DMS53 treated with DMSO at 0.1 percent for 48 hours (cell line): Measurements from ENCODE around the gene PPFIBP1.
"Not testable (repeated sequence)": the region's sequence is repeated elsewhere in the genome, so short reads cannot be mapped to it uniquely, and the experiment has no call there.

Source experiments
- DNase-seq: peaks from one replicate; lab custom pipeline; 2025; ENCODE audit not compliant: unreplicated experiment; lab: John Stamatoyannopoulos, UW

The PPFIBP1 gene

GRCh38 chr12:27561535-27562350 is 37.7 kb downstream of the PPFIBP1 start:
- no peak for DNase-seq

DNA sequence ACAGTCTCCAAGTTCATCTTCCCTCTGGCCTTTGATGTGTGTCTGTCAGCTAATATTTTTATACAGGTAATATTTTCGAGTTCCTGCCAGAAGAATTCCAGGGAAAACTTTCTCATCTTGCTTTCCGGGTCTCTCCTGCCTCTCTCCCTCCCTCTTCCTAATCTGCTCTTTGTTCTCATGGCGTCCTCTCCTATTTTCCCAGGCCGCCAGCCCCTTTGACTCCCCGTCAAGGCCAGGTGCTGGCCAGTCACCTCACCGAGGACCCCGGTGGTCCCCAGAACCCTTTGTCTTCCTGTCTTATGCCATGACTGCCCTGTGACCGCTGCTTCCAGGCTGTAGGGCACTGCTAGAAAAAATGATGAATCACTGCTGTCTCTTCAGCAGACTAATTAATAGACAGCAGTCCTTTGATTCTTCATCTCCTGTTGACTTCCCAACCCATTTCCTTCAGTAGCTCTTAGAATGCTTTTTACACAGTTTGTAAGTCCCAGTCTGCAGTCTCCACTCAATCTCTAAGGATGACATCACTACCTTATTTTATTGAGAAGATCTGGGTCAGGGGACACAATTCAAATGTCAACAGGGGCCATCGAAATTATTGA is 40.7 kb downstream of the PPFIBP1 start:
- no peak for DNase-seq

GRCh38 chr12:27566159-27566558 is 42.2 kb downstream of the PPFIBP1 start:
- no peak for DNase-seq

DNA sequence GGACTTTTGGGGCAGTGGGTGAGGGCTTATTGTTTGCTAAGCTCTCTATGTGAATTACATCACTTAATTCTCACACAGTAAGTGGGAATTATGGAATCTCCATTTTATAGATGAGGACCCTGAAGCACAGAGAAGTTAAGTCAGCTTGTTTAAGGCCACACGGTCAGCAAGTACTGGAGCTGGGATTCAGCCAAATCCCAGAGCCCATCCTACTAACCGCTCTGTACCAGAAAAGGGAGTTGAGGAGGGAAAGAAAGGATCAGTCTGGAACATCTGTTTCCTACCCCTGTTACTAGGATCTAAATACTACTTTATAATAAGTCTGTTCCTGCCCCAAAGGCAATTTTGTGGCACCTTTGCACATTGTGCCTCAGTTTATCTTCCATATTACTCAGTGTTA is 42.6 kb downstream of the PPFIBP1 start:
- no peak for DNase-seq

DNA sequence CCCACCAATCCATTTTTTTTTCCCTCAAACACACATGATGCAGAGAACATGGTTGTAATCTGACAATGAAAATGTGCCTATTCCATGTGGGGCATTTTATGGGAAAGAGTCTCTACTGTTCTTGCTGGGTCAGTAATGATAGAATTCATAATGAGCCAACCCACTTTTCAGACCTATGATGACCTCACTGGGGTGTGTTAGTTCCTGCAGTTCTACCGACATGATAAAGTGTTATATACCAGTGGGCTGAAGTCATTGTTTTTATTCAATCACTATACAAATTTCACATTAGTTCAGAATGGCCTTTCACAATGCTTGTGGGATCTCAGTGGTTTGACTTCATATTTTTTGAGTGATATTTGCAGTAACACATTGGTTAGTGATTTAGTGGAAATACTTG is 47.5 kb downstream of the PPFIBP1 start:
- DNase-seq: no peak

- no peak for DNase-seq
Observed at GRCh38 chr12:27572486-27573255, 48.7 kb downstream of the PPFIBP1 start.

- DNase-seq: no peak
Observed at GRCh38 chr12:27573972-27574371, 50.0 kb downstream of the PPFIBP1 start.

DNA sequence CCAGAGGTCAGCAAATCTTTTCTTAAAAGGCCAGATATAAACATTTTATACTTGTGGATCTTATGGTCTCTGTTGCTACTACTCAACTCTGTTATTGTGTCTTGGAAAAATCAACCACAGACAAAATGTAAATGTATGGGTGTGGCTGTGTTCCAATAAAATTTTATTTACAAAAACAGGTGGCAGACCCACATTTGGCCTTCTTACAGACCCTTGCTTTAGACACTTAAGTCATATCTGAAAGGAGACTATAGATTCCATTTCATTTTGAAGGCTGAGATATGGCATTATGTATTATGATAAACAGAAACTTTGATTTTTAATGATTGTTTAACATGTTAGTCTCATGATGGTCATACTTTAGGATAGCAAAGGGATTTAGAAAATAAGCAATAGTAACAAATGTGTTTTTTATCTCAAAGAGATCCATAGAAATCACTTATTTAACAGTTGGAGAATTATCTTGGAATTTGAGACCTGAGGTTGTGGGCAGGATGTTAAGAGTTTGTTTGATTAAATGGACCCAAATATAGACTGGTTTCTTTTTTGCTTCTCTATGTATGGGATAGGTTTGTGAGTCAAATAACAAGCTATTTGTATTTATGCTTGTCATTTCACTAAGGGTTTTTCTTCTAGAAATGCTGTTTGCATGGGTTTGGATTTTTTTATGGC is 51.2 kb downstream of the PPFIBP1 start:
- DNase-seq: no peak

GRCh38 chr12:27575762-27576118 is 51.7 kb downstream of the PPFIBP1 start:
- no peak for DNase-seq

DNA sequence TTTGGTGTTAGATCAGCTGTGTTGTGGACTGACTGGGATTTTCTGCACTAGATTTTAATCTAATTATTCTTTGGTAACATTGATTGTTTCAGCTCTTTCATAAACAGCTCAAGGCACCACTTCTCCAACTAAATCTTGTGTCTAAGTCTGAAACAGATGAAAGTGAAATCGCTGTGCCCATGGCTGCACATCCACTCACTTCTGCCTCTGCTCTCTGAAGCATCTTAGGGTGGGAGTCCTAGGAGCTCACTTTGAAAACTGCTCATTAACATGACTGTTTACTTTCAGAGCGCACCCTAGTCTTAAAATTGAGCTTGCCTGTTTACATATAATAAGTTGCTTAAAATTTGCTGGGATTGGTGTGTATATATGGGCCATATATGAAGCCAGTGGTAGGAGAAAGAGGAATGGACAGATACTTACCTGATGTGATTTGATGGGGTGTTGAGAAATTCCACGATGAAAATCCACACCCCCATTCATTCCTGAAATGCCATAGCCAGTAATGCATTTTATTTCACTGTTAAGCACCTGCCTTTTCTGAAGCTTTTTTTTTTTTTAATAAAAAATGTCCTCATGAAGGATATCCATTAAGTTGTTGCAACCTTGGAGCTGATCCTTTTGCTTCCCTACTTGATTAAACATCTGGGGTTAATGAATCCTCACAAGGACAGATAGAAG is 52.8 kb downstream of the PPFIBP1 start:
- DNase-seq: no peak

GRCh38 chr12:27577688-27578087 is 53.7 kb downstream of the PPFIBP1 start:
- DNase-seq: no peak

GRCh38 chr12:27578689-27579372 is 54.8 kb downstream of the PPFIBP1 start:
- no peak for DNase-seq

DNA sequence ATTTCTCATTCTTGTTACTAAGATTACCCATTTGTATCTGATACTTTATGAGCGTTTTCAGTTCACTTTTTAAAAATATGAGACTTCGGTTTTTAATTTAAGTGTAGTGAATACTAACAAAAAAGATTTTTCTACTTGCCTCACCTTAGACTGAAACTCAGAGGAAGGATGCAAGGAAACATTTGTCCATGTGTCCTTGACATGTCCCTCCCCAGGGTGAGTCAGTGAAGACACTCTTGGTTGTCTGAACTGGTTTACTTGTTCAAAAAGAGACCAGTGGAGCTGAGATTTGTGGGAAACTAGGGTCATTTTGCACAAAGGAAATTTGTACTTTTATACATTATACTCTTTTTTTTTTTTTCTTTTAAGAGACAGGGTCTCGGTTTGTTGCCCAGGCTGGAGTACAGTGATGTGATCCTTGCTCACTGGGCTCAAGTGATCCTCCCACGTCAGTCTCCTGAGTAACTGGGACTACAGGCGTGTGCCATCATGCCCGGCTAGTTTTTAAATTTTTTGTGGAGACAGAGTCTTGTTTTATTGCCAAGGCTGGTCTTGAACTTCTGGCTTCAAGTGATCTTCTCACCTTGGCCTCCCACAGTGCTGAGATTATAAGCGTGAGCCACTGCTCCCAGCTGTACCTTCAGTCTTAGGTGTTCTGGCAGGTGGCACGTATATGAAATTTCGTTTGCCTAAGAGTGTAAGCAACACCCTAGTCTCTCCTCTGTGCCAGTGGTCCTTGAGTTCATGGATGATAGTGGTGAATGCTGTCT is 56.7 kb downstream of the PPFIBP1 start:
- no peak for DNase-seq

GRCh38 chr12:27581331-27581671 is 57.3 kb downstream of the PPFIBP1 start:
- not testable (repeated sequence) for DNase-seq

GRCh38 chr12:27581833-27582232 is 57.8 kb downstream of the PPFIBP1 start:
- DNase-seq: not testable (repeated sequence)

DNA sequence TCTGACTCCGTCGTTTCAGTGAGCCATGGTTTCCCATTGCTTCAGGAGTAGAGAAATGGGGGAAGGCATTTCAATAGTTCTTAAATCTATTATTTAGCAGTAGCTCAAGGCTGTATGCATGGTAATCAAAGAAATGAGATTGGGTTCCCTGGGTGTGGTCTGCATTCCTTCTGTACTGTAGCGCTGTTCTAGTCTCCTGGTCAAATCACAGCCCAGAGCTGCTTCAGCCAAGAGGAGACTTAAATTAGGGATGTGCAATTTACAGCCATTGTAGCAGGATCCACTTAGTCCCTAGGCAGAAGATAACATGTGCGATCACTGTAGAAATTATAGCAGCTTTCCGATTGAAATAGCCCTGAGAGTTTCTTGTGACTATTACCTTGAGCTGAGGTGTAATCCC is 58.4 kb downstream of the PPFIBP1 start:
- DNase-seq: not testable (repeated sequence)

GRCh38 chr12:27583057-27583797 is 59.2 kb downstream of the PPFIBP1 start:
- no peak for DNase-seq

DNA sequence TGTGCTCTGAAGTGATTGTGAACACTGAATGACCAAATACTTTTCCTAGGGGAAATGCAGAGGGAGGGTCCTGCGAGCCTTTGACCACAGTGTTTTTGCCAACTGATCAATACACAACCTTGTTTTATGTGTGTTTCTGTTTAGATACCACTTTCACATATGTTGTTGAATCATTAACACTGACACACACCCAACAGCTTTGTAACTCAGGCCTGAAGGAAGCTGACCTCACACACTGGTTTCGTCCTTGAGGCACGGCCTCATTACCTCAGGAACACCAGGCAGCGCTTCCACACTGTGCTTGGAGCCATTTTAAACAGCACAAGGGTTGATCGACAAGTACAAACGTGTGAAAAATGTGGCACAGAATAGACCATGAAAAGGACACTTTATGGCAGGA is 60.0 kb downstream of the PPFIBP1 start:
- DNase-seq: no peak

GRCh38 chr12:27585739-27586265 is 61.8 kb downstream of the PPFIBP1 start:
- no peak for DNase-seq
